ENCODE data around the gene USP3.
A peak's percentile ranks its signal among the peaks of the same experiment; 100 is the strongest.

Gene USP3

DNA sequence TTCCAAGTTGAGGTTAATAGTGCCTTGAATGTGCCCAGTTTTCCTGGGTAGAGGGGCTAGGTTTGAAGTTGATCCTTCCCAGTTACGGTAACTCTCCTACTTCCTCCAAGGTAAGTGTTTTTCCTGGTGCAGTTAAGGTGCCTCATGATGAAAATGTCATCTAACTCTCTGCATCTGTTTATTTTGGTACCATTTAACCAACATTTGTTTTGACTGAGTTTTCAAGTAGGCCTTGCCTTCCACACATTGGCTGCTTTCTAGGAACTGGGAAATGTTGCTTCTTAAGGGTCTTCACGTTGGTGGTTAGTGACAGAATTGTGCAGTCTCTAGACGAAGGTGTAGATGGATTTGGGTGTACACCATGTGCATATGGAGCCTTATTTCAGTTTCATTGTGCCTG is 31.3 kb downstream of the USP3 start:
- Mint-ChIP-seq H3K36me3 (ENCODE audit: insufficient read depth) (peaks cover 45% of the 10 kb centered on the region), H3K9me3 (no peaks in the 10 kb centered on the region), H3K4me3 (no peak overlapping the region), H3K27ac (peak overlapping the region; percentile 7 to 47), H3K27me3 (no peaks in the 10 kb centered on the region), H3K4me1 (ENCODE audit: low read depth in 2 of 2) (peaks cover 32 to 56% of the 10 kb centered on the region in 2 donors)
- DNase-seq (no peak), ATAC-seq (replicated peaks) (no peak)

DNA sequence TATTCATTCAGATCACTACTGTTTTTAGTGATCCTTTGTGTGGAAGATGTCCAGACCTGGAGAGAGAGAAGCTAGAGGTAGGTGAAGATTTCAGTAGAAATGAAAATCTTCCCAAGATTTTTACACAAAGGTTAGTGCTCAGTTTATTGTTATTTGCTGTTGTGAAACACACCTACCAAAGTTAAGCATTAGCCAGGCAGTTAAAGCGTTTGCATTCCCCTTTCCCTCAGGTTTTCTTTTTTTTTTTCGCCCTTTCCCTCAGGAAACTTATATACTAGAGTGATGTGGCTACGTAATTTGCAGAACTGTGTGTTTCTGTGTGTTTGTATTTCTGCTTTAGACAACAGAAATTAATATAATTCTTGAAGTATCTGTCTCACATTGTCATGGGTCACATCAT is 34.5 kb downstream of the USP3 start:
- Mint-ChIP-seq H3K27me3 (no peaks in the 10 kb centered on the region), H3K9me3 (no peaks in the 10 kb centered on the region), H3K4me3 (no peak overlapping the region), H3K4me1 (ENCODE audit: low read depth in 2 of 2) (peaks cover 19 to 44% of the 10 kb centered on the region in 2 donors), H3K36me3 (ENCODE audit: insufficient read depth) (peaks cover 47% of the 10 kb centered on the region), H3K27ac (no peak overlapping the region)
- ATAC-seq (replicated peaks) = no peak
- DNase-seq = no peak

DNA sequence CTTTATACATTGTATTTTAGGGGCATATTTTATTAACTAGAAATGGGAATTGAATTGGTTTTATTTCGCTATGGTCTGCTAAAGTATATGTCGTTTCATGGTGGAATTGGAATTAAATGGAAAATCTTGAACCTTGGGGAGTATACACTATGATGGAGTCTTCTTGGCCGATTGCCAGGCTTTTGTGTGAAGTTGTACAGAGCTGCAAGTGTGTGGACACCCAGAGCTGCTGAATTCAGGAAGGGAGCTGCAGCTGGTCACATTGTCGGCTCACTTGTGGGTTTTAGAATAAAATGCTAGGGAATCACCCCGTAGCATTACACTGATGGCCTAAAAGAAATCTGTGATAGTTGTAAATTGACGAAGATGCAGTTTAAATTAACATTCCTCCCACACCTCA is 35.1 kb downstream of the USP3 start:
- no peak overlapping the region for H3K4me3 Mint-ChIP-seq
- no peaks in the 10 kb centered on the region for H3K27me3 Mint-ChIP-seq
- ATAC-seq (replicated peaks) (no peak), DNase-seq (no peak)
- H3K9me3 Mint-ChIP-seq = no peaks in the 10 kb centered on the region
- H3K4me1 Mint-ChIP-seq (ENCODE audit: low read depth in 2 of 2) = peaks cover 24 to 48% of the 10 kb centered on the region in 2 donors
- H3K27ac Mint-ChIP-seq = no peak overlapping the region
- H3K36me3 Mint-ChIP-seq (ENCODE audit: insufficient read depth) = peaks cover 47% of the 10 kb centered on the region

DNA sequence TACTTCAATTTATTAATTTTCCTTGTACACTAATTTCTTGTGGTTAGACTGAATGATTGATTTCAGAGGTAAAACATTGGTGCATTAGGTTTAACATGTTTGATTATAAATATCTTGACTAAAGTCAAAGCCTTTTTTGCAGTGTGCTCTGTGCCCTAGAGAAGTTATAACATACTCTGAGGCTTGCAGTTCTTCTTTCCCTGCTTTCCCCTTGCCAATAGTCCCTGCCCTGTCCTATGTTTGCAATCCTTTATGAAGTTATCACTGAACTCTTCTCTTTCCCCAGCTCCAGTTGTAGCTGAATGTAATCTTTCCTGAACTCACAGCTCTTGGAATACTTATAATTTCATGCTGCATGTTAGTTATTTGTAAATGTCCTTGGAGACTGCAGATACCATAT is 35.6 kb downstream of the USP3 start:
- no peaks in the 10 kb centered on the region for H3K9me3 Mint-ChIP-seq
- no peak for DNase-seq
- H3K4me3 Mint-ChIP-seq = no peak overlapping the region
- no peak for ATAC-seq (replicated peaks)
- peaks cover 25 to 51% of the 10 kb centered on the region in 2 donors for H3K4me1 Mint-ChIP-seq (ENCODE audit: low read depth in 2 of 2)
- H3K27ac Mint-ChIP-seq = peak overlapping the region in 1 of 2 donors; percentile 42
- peaks cover 48% of the 10 kb centered on the region for H3K36me3 Mint-ChIP-seq (ENCODE audit: insufficient read depth)
- H3K27me3 Mint-ChIP-seq = no peaks in the 10 kb centered on the region

DNA sequence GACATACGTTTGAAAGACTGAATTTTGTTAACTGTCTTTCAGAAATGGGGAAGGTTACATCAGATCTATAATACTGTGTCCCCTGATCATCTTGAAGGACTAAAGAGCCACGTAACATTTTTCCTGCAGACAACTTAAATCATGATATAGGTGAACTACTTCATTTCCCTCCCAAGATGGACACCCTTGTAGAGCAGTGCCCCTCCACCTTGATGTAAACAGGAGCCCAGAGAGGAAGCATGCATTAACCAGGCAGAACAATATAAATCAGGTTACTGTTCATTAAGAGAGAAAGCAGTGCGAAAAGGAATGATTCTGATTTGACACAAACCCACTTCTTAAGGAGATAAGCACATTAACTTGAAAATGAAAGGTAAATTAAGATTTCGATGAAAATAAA is 36.1 kb downstream of the USP3 start:
- H3K9me3 Mint-ChIP-seq = no peaks in the 10 kb centered on the region
- ATAC-seq (replicated peaks) = no peak
- H3K4me3 Mint-ChIP-seq = no peak overlapping the region
- peaks cover 23 to 47% of the 10 kb centered on the region in 2 donors for H3K4me1 Mint-ChIP-seq (ENCODE audit: low read depth in 2 of 2)
- H3K27ac Mint-ChIP-seq = peak overlapping the region in 1 of 2 donors; percentile 42
- no peak for DNase-seq
- H3K27me3 Mint-ChIP-seq = no peaks in the 10 kb centered on the region
- H3K36me3 Mint-ChIP-seq (ENCODE audit: insufficient read depth) = peaks cover 50% of the 10 kb centered on the region

DNA sequence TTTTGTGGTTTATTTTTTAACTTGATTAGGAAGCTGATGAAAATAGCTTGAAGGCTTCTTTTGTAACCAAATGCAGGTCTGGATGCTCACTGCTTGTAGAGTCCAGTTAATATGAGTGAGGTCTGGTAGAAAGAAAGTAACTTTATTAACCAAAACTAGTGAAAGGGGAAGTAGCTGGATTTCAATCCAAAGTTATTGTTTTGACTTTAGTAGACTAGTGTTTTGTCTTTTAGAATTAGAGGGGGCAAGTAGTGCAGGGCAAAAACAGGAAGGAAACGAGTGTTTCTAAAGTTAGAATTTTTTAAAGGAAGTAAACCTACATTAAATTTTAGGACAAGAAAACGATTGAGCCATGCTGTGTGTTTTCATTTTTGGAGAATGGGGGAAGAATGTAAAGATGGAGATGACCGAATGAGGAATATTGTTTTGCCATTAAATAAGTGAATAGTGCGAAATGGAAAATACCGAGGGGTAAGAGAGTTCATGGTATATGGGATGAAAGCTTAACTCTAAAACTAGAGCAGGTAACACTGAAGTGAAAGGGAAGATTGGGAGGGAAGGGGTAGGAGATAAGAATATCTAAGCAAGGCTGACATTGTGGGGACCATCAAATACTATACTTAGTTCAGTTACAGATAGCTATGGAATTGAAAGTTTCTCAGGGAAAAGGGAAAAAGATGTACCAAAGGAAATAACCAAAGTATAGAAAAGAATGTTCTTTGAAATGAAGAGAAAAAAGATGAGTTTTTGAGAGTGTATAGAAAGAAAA is 40.0 kb downstream of the USP3 start:
- Mint-ChIP-seq H3K36me3 (ENCODE audit: insufficient read depth) (peaks cover 48% of the 10 kb centered on the region), H3K4me1 (ENCODE audit: low read depth in 2 of 2) (peaks cover 20 to 46% of the 10 kb centered on the region in 2 donors), H3K27ac (peak overlapping the region; percentile 2 to 59), H3K4me3 (peak overlapping the region; percentile 1 to 49), H3K27me3 (no peaks in the 10 kb centered on the region), H3K9me3 (no peaks in the 10 kb centered on the region)
- DNase-seq (no peak), ATAC-seq (replicated peaks) (no peak)

DNA sequence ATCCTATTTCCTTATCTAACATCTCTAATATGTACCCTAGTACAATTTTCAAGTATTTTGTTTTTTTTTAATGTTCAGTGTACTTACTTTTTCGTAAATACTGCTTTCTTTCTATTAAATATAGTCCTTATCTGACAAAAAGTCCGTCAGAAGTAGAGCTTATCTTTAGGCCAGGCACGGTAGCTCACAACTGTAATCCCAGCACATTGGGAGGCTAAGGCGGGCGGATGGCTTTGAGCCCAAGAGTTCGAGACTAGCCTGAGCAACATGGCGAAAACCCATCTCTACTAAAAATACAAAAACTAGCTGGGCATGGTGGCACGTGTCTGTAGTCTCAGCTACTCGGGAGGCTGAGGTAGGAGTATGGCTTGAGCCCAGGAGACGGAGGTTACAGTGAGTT is 41.1 kb downstream of the USP3 start:
- peaks cover 15 to 46% of the 10 kb centered on the region in 2 donors for H3K4me1 Mint-ChIP-seq (ENCODE audit: low read depth in 2 of 2)
- no peaks in the 10 kb centered on the region for H3K27me3 Mint-ChIP-seq
- H3K36me3 Mint-ChIP-seq (ENCODE audit: insufficient read depth) = peaks cover 43% of the 10 kb centered on the region
- H3K27ac Mint-ChIP-seq = peak overlapping the region in 1 of 2 donors; percentile 88
- no peak for ATAC-seq (replicated peaks)
- no peak for DNase-seq
- no peaks in the 10 kb centered on the region for H3K9me3 Mint-ChIP-seq
- no peak overlapping the region for H3K4me3 Mint-ChIP-seq

DNA sequence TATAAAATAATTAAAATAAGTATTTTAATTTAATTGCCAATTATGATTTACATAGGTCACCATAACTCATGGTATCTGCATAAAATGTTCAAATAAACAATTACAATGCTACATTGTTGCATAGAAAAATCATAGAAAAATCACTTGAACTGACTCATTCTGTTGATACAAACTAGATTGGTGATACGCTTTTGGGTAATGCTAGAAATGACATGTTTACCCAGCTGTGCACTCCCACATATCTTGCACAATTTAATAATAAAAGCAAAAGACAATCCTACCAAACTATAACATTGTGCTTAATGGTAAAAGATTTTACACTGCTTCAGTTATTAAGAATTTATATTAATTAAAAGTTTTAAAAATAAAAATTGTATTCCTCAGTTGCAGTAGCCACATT is 47.0 kb downstream of the USP3 start:
- Mint-ChIP-seq H3K36me3 (ENCODE audit: insufficient read depth) (peaks cover 47% of the 10 kb centered on the region), H3K4me1 (ENCODE audit: low read depth in 2 of 2) (peaks cover 9 to 42% of the 10 kb centered on the region in 2 donors), H3K4me3 (no peak overlapping the region), H3K27ac (no peak overlapping the region), H3K27me3 (no peaks in the 10 kb centered on the region), H3K9me3 (no peaks in the 10 kb centered on the region)
- DNase-seq (no peak), ATAC-seq (replicated peaks) (no peak)

DNA sequence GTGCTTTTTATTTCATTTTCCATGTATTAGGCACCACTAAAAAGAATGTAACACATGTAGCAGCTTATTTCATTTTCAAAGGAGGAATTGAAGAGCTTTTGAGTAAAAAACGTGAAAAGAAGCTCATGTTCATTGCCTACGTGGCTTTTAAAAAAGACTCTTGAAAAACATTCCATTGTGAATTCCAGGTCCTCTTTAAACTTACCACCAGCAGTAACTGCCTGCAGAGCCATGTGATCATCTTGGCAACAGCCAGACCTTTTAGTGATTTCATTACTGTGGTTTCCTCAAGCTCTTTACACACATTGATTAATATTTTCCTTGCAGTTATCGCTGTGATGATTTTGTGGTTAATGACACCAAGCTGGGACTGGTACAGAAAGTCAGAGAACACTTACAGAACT is 49.0 kb downstream of the USP3 start:
- ATAC-seq (replicated peaks) = peak; percentile 67
- Mint-ChIP-seq H3K27me3 (no peaks in the 10 kb centered on the region), H3K9me3 (no peaks in the 10 kb centered on the region), H3K4me1 (ENCODE audit: low read depth in 2 of 2) (peaks cover 7 to 37% of the 10 kb centered on the region in 2 donors), H3K27ac (peak overlapping the region; percentile 9 to 81), H3K36me3 (ENCODE audit: insufficient read depth) (peaks cover 50% of the 10 kb centered on the region), H3K4me3 (no peak overlapping the region)
- no peak for DNase-seq

DNA sequence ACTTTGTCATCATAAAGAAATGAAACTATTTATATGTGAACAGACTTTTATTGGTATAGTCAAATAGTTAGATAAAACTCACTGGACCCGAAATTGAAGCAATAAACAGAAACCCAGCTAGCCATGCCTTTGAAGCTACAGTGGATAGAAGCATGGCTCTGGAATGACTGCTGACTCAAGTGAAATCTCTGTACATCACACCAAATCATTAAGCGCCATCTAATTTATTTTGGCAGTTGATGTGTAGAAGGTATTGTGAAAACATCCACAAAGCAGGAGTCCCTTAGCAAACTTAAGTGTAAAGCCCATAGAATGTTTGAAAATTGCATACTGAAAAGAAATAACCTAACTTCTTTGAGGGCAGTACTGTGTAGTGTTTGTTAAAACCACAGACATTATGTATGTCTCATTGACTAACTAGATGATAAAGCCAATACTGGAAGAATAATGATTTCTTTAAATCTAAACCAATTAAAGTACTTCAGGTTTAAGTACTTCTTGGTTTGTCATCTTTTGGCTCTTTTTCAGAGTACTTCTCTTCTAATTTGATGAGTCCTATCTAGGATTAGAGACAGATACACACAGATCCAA is 50.0 kb downstream of the USP3 start:
- peaks cover 9 to 33% of the 10 kb centered on the region in 2 donors for H3K4me1 Mint-ChIP-seq (ENCODE audit: low read depth in 2 of 2)
- H3K9me3 Mint-ChIP-seq = no peaks in the 10 kb centered on the region
- H3K27ac Mint-ChIP-seq = peak overlapping the region in 1 of 2 donors; percentile 81
- H3K27me3 Mint-ChIP-seq = no peaks in the 10 kb centered on the region
- ATAC-seq (replicated peaks) (no peak), DNase-seq (no peak)
- peaks cover 59% of the 10 kb centered on the region for H3K36me3 Mint-ChIP-seq (ENCODE audit: insufficient read depth)
- H3K4me3 Mint-ChIP-seq = no peak overlapping the region

DNA sequence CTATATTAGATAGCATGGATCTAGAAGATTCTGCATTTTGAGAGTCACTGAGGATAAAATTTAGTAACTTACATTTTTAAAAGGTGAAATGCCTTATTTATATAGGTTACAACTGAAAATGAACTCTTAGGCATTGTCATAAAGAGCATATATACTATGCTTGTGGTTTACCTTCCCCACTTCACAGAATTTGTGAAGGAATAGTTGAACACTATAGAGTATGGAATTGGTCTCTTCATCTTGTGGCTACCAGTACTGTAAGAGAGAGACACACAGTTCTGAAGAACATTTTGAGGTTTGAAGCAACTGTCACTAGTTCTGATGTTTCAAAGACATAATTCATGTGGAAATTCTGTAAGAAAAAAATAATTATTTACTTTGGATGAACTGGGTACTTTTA is 51.1 kb downstream of the USP3 start:
- Mint-ChIP-seq H3K36me3 (ENCODE audit: insufficient read depth) (peaks cover 66% of the 10 kb centered on the region), H3K4me1 (ENCODE audit: low read depth in 2 of 2) (peaks cover 11 to 29% of the 10 kb centered on the region in 2 donors), H3K27me3 (no peaks in the 10 kb centered on the region), H3K27ac (peak overlapping the region; percentile 70 to 81), H3K9me3 (no peaks in the 10 kb centered on the region), H3K4me3 (no peak overlapping the region)
- no peak for DNase-seq
- ATAC-seq (replicated peaks) = no peak

DNA sequence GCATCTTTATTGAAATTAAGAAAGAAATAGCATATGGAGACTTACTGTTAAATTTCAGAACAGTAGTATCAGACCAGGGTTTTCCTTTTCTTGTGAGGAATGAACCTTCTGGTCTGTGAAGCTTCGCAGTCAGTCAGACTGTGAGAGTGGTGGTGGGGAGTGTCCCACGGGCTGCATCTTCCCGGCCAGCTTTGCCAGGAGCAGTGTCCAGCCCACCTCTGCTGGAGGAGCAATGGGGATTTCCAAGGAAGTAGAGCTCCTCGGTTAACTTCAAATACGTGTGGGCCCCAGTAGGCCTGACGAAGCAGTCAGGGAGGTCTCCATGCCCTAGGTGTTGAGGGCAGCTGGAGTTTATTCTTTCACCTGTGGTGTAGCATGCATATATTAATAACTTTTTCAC is 51.9 kb downstream of the USP3 start:
- Mint-ChIP-seq H3K9me3 (no peaks in the 10 kb centered on the region), H3K27me3 (no peaks in the 10 kb centered on the region), H3K4me3 (no peak overlapping the region), H3K27ac (peak overlapping the region; percentile 70 to 81), H3K36me3 (ENCODE audit: insufficient read depth) (peaks cover 74% of the 10 kb centered on the region), H3K4me1 (ENCODE audit: low read depth in 2 of 2) (peaks cover 16 to 34% of the 10 kb centered on the region in 2 donors)
- DNase-seq (no peak), ATAC-seq (replicated peaks) (no peak)

DNA sequence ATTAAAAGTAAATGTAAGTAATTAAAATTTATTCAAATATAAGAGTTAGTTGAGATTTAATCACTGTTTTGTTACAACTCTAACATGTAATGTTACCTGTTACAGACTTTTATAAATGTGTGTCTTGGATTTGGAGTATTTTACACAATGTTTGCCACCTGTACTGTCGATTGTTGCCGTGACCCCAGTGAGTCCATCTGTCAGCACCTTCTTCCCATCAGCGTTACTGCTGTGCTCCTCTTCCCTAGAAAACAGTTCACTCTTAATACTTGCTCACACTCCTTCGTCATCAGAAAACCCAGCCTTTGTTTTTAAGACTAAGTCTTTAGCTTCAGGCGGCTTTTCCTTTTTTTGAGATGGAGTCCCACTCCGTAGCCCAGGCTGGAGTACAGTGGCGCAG is 52.3 kb downstream of the USP3 start:
- ATAC-seq (replicated peaks) (no peak), DNase-seq (no peak)
- Mint-ChIP-seq H3K36me3 (ENCODE audit: insufficient read depth) (peaks cover 78% of the 10 kb centered on the region), H3K27ac (no peak overlapping the region), H3K4me3 (no peak overlapping the region), H3K4me1 (ENCODE audit: low read depth in 2 of 2) (peaks cover 16 to 34% of the 10 kb centered on the region in 2 donors), H3K27me3 (no peaks in the 10 kb centered on the region), H3K9me3 (no peaks in the 10 kb centered on the region)

DNA sequence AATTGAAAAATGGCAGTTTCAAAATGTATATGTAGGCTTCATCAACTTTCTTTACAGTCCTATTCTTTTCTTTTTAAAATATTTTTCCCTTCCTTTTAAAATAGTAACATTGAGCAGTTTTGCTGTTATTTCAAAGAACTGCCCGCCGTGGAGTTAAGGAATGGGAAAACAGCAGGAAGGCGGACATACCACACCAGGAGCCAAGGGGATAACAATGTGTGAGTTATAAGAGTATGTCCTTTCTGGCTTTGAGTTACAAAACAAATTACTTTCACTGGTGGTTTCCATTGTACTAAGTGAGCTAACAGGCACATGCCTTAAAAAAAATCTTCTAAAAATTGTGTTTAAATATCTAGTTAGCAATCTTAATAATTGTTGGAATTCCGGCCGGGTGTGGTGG is 55.4 kb downstream of the USP3 start:
- DNase-seq (no peak), ATAC-seq (replicated peaks) (no peak)
- peaks cover 15 to 22% of the 10 kb centered on the region in 2 donors for H3K4me1 Mint-ChIP-seq (ENCODE audit: low read depth in 2 of 2)
- peaks cover 91% of the 10 kb centered on the region for H3K36me3 Mint-ChIP-seq (ENCODE audit: insufficient read depth)
- H3K27me3 Mint-ChIP-seq = no peaks in the 10 kb centered on the region
- H3K27ac Mint-ChIP-seq = peak overlapping the region in 1 of 2 donors; percentile 86
- H3K9me3 Mint-ChIP-seq = no peaks in the 10 kb centered on the region
- no peak overlapping the region for H3K4me3 Mint-ChIP-seq

Data from effector memory CD8-positive, alpha-beta T cell (primary cell).